Measurements from ENCODE around the gene DDX21. TPM values are rescaled to one million over a fixed set of nuclear protein-coding genes. Genes with fewer than 3 reads are reported as not detected.
A peak's percentile ranks its signal among the peaks of the same experiment; 100 is the strongest.

Gene DDX21
- total and polyA plus RNA-seq, 12 donors: 10.2 to 52.4 (median 23.8) TPM

DNA sequence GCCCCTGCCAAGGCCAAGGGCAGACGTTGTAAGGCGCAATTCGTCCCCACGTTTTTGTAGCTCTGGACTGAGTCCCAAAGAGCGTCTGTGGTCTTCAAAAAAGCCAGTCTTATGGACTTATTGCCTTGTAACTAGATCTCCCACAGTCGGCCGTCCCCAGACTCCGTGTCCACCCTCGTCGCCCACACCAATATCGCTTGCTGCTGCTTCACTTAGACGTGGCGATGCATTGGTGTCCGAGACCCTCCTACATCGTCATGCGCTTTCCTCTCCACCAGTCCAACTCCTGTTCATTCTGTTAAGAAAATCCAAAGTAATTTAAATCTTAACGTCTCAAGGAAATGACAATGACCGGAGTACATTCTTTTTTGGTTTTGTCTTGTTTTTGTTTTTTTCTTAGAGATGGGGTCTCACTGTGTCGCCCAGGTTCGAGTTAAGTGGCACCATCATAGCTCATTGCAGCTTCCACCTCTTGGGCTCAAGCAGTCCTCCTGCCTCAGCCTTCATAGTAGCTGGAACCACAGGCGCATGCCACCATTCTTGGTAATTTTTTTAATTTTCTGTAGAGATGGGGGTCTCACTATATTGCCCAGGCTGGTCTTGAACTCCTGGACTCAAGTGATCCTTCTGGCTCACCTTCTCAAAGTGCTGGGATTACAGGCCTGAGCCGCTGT lies 33.5 kb downstream of the DDX21 start:
- Histone ChIP-seq H3K36me3 (peaks cover 0 to 26% (median 7%) of the 10 kb centered on the region in 9 donors), H3K27ac (peak overlapping the region; percentile 77 to 93 (median 89)), H3K4me3 (peak overlapping the region; percentile 76 to 98 (median 93)), H3K27me3 (no peaks in the 10 kb centered on the region), H3K4me1 (peaks cover 5 to 60% (median 54%) of the 10 kb centered on the region in 9 donors), H3K9me3 (no peaks in the 10 kb centered on the region)
- intact Hi-C loops (cut with DNase I): loop anchor here in 2 of 10 donors (5.0 kb wide), 2 partner anchors 103 to 418 kb away; no protein-coding TSS in a partner anchor
- TF ChIP-seq, protein P1, sequence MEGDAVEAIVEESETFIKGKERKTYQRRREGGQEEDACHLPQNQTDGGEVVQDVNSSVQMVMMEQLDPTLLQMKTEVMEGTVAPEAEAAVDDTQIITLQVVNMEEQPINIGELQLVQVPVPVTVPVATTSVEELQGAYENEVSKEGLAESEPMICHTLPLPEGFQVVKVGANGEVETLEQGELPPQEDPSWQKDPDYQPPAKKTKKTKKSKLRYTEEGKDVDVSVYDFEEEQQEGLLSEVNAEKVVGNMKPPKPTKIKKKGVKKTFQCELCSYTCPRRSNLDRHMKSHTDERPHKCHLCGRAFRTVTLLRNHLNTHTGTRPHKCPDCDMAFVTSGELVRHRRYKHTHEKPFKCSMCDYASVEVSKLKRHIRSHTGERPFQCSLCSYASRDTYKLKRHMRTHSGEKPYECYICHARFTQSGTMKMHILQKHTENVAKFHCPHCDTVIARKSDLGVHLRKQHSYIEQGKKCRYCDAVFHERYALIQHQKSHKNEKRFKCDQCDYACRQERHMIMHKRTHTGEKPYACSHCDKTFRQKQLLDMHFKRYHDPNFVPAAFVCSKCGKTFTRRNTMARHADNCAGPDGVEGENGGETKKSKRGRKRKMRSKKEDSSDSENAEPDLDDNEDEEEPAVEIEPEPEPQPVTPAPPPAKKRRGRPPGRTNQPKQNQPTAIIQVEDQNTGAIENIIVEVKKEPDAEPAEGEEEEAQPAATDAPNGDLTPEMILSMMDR (IDR thresholded peaks at IDR 0.05): no peak
- no peak for DNase-seq
- ATAC-seq: peak in 4 of 8 donors; percentile 4 to 12 (median 5)
- WGBS, 2 donors: 17% methylated on average over 22 of the region's 22 CpGs

DNA sequence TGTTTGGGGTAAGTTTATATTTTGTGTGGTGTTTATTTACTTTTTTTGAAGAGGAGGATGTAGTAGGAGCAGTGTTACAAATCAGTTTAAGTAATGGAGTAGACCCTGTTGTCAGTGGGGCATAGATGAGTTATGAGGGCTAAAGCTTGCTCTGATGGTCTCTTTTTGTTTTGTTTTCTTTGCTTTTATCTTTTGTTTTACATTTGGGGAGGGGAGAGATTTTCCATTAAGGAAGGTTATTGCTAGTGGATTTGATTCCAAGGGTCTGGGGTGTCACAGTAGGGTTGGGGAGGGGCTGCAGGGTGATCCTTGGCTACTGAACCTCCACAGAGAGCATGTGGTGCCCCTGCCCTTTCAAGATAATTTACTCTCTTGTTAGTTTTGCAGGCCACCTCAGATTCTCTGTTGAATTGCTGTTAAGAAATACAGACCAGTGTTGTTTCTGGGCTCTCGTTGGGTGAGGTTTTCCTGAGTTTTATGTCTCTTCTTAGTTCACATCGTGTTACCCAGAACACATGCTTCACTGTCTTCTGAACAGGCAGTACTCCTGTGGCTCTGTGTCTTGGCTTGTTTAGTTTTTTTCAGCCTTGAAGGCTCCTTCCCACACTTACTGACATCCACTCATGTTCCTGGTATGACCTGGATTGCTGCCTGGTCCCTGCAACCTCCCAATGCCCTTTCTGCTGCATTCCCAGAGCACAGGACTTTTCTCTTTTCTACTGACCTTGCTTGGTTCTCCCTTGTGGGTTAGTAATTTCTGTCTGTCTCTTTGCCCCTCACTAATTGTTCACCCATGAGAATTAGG lies 36.9 kb downstream of the DDX21 start:
- H3K36me3 ChIP-seq: peaks cover 0 to 12% (median 0%) of the 10 kb centered on the region in 9 donors
- H3K27me3 ChIP-seq: no peaks in the 10 kb centered on the region
- WGBS, 2 donors: 25 to 27% methylated on average over 2 of the region's 2 CpGs
- peak; percentile 21 to 39 for DNase-seq
- H3K4me3 ChIP-seq: peak overlapping the region in 1 of 10 donors; percentile 5
- TF ChIP-seq, protein P1 (IDR thresholded peaks at IDR 0.05): no peak
- H3K27ac ChIP-seq: peak overlapping the region; percentile 8 to 82 (median 68)
- H3K4me1 ChIP-seq: peaks cover 5 to 71% (median 63%) of the 10 kb centered on the region in 9 donors
- peak in 3 of 8 donors; percentile 20 to 50 (median 27) for ATAC-seq
- no peaks in the 10 kb centered on the region for H3K9me3 ChIP-seq
- intact Hi-C loops (cut with DNase I): loop anchor here in 1 of 10 donors (10.0 kb wide), 1 partner anchor 192 kb away; the partner anchor contains the start of gene SUPV3L1

DNA sequence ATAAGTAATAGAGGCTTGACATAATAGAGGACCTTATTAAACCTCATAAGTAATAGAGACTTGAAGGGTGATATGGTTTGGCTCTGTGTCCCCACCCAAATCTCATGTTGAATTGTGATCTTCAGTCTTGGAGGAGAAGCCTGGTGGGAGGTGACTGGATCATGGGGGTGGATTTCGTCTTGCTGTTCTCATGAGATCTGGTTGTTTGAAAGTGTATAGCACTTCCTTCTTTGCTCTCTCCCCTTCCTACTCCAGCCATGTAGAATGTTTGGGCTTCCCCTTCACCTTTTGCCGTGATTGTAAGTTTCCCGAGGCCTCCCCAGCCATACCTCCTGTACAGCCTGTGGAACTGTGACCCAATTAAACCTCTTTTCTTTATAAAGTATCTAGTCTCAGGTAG lies 41.2 kb downstream of the DDX21 start:
- H3K9me3 ChIP-seq: no peaks in the 10 kb centered on the region
- DNase-seq (no peak), ATAC-seq (peak in 1 of 8 donors; percentile 19)
- H3K27ac ChIP-seq: peak overlapping the region in 9 of 10 donors; percentile 20 to 79 (median 64)
- peaks cover 0 to 37% (median 12%) of the 10 kb centered on the region in 9 donors for H3K36me3 ChIP-seq
- WGBS, 2 donors: 85 to 87% methylated on average over 3 of the region's 3 CpGs
- no peak overlapping the region for H3K4me3 ChIP-seq
- intact Hi-C loops (cut with DNase I): loop anchor here in 1 of 10 donors (10.0 kb wide), 1 partner anchor 188 kb away; the partner anchor contains the start of gene SUPV3L1
- TF ChIP-seq, protein P1 (IDR thresholded peaks at IDR 0.05): no peak
- no peaks in the 10 kb centered on the region for H3K27me3 ChIP-seq
- peaks cover 3 to 49% (median 33%) of the 10 kb centered on the region in 9 donors for H3K4me1 ChIP-seq

DNA sequence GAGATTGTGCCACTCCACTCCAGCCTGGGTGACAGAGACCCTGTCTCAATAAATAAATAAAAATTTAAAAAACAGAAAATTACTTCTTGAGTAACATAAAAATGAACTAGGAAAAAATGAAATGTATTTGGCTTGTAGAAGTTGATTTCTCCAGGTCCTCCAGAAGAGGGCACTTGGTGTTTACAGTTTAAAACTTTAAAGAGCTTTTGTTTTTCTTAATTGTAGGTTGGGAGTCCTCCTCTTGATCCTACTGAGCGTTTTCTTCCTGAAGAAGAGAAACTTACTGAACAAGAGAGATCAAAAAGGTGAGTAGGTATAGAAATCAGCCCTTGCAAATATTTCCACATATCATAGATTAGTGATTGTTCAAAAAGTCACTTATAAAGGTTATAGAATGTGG lies 48.9 kb downstream of the DDX21 start:
- Histone ChIP-seq H3K27ac (peak overlapping the region in 3 of 10 donors; percentile 17 to 57 (median 32)), H3K4me3 (no peak overlapping the region), H3K4me1 (peaks cover 0 to 8% (median 0%) of the 10 kb centered on the region in 9 donors), H3K9me3 (no peaks in the 10 kb centered on the region), H3K36me3 (peaks cover 0 to 86% (median 27%) of the 10 kb centered on the region in 9 donors), H3K27me3 (no peaks in the 10 kb centered on the region)
- TF ChIP-seq, protein P1 (IDR thresholded peaks at IDR 0.05): peak in 8 of 9 donors; percentile 34 to 72 (median 61)
- peak in 4 of 8 donors; percentile 45 to 68 (median 65) for ATAC-seq
- WGBS, 2 donors: 33 to 57% methylated on average over 1 of the region's 1 CpG
- no peak for DNase-seq
- intact Hi-C loops (cut with DNase I): loop anchor here in 8 of 10 donors (1.0 to 10.0 kb wide), 5 partner anchors 47 to 120 kb away; partner anchors contain the start of gene VPS26A (in 1 of the 8)

Measured in heart right ventricle (tissue), 16 donors.